ENCODE measurements around the gene PAX5.

- TF ChIP-seq POLR2A (IDR thresholded peaks at IDR 0.05; ENCODE audit: low read depth, low read length) (no peak), PAX5 (IDR thresholded peaks at IDR 0.05; ENCODE audit: insufficient read depth, low read length, severe bottlenecking) (no peak), TAF1 (IDR thresholded peaks at IDR 0.05; ENCODE audit: low read depth, low read length) (no peak), POLR2AphosphoS5 (IDR thresholded peaks at IDR 0.05; ENCODE audit: low read depth, low read length) (no peak)
Observed at GRCh38 chr9:36912620-36913019, 121.4 kb downstream of the PAX5 start.
